GM12801 (cell line): ENCODE measurements around the gene IQGAP1.

Experiments used
- CTCF ChIP-seq: IDR thresholded peaks from one replicate; pipeline ENCODE4 v1.5.1; 2011; ENCODE audit warnings: control low read depth; ENCODE audit not compliant: insufficient read length; ENCODE audit errors: extremely low read depth

Gene IQGAP1

GRCh38 chr15:90423801-90424319 lies 35.8 kb downstream of the IQGAP1 start:
- TF ChIP-seq CTCF: no peak

DNA sequence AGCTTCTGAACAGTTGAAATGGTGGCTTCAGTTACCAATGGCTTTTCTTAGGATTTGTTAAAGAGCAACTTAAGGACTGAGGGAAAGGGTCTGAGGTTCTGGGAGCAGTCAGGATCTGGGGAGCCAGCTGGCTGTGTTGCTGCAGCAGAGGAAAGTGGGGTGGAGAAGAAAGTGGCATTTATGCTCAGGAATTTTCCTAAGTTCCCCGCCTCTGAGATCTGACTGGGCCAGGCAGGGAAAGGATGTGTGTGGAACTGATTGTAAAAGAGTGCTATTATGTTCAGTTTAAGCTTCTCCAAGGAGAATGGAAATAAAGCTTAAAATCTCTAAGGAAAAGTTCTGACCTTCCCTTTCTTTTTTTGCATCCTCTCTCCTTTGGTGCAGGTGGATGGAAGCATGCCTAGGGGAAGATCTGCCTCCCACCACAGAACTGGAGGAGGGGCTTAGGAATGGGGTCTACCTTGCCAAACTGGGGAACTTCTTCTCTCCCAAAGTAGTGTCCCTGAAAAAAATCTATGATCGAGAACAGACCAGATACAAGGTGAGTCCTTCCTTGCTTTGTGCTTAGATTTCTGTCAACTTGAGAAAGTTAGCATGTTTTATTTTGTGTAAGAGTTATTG lies 37.8 kb downstream of the IQGAP1 start:
- no peak for TF ChIP-seq CTCF

GRCh38 chr15:90427185-90427584 lies 39.1 kb downstream of the IQGAP1 start:
- TF ChIP-seq CTCF: no peak

DNA sequence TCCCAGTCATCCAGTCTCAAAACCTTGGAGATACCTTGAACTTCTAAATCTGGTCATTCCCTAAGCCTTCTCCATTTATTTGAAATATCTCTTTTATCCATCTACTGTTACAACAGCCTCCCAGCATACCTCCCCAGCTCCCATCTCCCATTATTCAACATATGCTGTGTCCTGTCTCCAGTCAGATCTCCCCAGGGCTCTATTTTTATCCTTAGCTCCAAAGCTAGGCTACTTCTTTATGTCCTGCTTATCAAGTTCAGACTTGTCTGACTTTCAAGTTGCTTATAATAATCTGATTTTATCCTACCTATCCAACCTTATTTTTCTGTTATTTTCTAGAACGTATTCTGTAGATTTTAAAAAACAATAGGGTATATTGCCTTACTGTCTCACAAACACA lies 44.2 kb downstream of the IQGAP1 start:
- no peak for TF ChIP-seq CTCF

DNA sequence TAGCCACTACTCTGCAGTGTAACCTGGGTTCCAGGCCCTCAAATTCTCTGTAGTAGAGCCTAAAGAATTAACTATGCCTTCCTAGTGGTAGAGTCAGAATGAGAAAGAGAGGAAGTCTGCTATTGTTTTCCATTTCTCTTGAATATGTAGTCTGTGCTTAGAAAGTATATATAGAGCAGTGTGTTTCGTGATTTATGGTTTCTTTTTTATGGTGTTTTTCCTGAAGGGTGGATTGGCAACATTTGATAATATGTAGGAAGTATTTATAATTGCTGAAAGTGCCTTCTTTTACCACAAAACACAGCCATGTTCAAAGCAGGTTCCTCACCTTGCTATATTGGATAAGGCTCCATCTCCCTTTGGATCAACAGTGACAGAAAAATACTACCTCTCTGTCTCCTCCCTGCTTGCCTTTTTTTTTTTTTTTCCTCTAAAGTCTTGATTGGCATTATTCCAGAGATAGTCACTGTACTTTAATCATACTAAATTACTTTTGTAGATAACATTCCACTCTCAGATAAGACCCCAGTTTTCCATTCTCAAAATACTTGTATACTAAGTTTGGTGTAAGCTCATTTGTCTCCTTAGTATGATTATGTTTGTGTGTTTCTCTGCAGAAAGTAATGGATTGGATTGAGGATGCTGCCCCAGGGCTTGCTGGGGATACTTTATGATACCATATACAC lies 47.8 kb downstream of the IQGAP1 start:
- no peak for TF ChIP-seq CTCF

GRCh38 chr15:90436952-90437351 lies 48.9 kb downstream of the IQGAP1 start:
- TF ChIP-seq CTCF: no peak

DNA sequence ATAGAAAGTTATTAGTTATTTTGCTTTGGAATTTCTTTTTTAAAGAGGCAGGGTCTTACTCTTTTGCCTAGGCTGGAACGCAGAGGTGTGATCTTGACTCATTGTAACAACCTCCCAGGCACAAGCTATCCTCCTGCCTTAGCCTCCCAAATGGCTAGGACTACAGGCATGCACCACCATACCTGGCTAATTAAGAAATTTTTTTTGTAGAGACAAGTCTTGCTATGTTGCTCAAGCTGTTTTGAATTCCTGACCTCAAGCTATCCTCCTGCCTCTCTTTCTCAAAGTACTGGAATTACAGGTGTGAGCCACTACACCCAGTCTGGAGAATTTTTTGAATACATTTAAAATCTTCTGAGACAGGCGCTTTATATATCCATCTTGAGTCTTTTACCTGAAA lies 49.5 kb downstream of the IQGAP1 start:
- no peak for TF ChIP-seq CTCF
